Brain microvascular endothelial cell (primary cell): ENCODE measurements around the gene GPR160.

Source experiments
- DNase-seq: peaks from one replicate; pipeline ENCODE4 v3.0.0-alpha.2; 2020
- H3K27ac ChIP-seq: fragments of 250-450 bp; sonication (Bioruptor Pico); 2 replicates; pipeline ENCODE4 v1.5.1; 2020; ENCODE audit warnings: mild to moderate bottlenecking, moderate library complexity
- H3K27me3 ChIP-seq: fragments of 250-450 bp; sonication (Bioruptor Pico); replicated peaks from 2 replicates; pipeline ENCODE4 v1.5.1; 2020; ENCODE audit warnings: mild to moderate bottlenecking
- H3K36me3 ChIP-seq: fragments of 250-450 bp; sonication (Bioruptor Pico); replicated peaks from 2 replicates; pipeline ENCODE4 v1.5.1; 2020; ENCODE audit warnings: mild to moderate bottlenecking
- H3K4me3 ChIP-seq: 2 replicates; pipeline ENCODE4 v1.5.1; 2011; ENCODE audit warnings: low read depth, mild to moderate bottlenecking, control low read depth, low read length, moderate library complexity
- in situ Hi-C: cut with HindIII; loops from 2 replicates; pipeline ENCODE4 v1.10.0; 2017; ENCODE audit warnings: low sequenced_read_pairs, low pct_ligation_motif_present
- TF ChIP-seq, protein P1 (sequence below): IDR thresholded peaks from 2 replicates; pipeline ENCODE4 v1.5.1; 2011; ENCODE audit warnings: low read depth, mild to moderate bottlenecking, moderate library complexity, low read length, control low read depth, inconsistent platforms; ENCODE audit errors: missing control alignments

GPR160 gene

DNA sequence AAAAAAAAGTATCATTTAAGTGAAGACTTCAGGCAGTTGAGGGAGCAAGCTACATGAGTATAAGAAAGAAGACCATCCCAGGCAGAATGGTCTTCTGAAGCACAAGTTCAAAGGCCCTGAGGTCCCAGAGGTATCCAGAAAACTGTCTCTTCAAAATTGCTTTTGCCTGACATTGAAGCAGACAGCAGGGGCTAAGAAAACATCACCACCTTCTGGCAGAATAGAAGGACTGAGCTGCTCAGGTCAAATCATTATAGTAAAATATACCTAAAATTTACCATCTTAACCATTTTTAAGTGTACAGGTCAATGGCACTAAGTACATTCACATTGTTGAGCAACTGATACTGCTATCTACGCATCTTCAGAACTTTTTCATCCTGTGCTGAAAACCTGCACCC lies 16.4 kb downstream of the GPR160 start:
- Histone ChIP-seq H3K27ac (no peak overlapping the region), H3K4me3 (no peak overlapping the region), H3K27me3 (no peaks in the 10 kb centered on the region), H3K36me3 (no peaks in the 10 kb centered on the region)
- in situ Hi-C loops = no loop called here
- no peak for DNase-seq
- TF ChIP-seq, protein P1, sequence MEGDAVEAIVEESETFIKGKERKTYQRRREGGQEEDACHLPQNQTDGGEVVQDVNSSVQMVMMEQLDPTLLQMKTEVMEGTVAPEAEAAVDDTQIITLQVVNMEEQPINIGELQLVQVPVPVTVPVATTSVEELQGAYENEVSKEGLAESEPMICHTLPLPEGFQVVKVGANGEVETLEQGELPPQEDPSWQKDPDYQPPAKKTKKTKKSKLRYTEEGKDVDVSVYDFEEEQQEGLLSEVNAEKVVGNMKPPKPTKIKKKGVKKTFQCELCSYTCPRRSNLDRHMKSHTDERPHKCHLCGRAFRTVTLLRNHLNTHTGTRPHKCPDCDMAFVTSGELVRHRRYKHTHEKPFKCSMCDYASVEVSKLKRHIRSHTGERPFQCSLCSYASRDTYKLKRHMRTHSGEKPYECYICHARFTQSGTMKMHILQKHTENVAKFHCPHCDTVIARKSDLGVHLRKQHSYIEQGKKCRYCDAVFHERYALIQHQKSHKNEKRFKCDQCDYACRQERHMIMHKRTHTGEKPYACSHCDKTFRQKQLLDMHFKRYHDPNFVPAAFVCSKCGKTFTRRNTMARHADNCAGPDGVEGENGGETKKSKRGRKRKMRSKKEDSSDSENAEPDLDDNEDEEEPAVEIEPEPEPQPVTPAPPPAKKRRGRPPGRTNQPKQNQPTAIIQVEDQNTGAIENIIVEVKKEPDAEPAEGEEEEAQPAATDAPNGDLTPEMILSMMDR = peak; percentile 44

DNA sequence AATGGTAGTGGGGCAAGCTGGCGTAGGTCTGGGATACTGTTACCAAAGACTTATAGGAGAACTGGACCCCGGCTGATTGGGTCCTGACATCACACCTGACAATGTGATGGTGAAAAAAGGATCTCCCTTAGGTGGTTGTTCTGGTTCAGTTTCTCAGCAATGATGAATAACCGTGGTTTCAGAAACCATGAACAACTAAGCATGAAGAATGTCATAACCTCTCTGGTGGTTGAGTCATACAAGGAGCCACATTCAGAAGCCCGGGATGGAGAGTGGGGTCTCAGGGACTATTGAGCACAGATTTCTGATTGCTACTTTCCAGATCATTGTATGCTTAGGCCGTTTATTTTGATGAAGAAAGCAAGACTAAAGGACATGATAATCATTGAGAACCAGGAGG lies 17.4 kb downstream of the GPR160 start:
- peak; percentile 23 for DNase-seq
- no peaks in the 10 kb centered on the region for H3K36me3 ChIP-seq
- TF ChIP-seq, protein P1 = no peak
- H3K27me3 ChIP-seq = no peaks in the 10 kb centered on the region
- in situ Hi-C loops = no loop called here
- H3K4me3 ChIP-seq = no peak overlapping the region
- no peak overlapping the region for H3K27ac ChIP-seq

DNA sequence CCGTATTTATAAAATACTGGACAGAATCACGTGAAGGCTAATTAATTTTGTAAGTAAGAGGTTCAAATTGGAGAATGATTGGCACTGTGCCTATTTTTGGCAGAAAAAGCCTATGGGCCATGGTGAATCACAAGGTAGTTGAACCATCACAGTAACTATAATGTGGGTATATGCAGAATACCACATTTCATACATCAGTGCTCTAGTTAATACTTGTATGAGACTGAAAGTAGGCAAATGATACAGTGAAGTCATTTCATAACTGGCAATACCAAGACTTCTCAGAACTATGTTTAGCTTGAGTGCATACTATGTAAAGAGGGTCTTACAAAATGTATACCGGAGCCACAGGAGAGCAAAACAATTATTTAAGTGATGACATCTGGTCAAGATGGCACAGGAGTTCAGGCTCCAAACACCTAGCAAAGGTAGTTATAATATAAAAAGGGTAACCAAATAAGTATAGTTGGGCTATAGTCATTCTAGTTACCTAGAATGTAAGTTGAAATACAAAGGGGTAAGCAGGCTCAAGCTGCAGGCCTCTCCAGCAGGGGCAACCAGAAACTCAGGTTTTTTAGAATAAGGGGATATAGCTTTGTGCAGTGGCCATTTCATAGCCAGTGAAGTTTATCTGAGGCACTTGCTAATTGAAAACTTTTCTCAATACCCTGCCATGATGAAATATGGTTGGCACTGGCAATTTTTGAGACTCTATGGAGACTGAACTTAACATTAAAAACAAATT lies 19.1 kb downstream of the GPR160 start:
- no peak overlapping the region for H3K4me3 ChIP-seq
- H3K27ac ChIP-seq = no peak overlapping the region
- no peaks in the 10 kb centered on the region for H3K36me3 ChIP-seq
- DNase-seq = no peak
- in situ Hi-C loops = no loop called here
- no peaks in the 10 kb centered on the region for H3K27me3 ChIP-seq
- TF ChIP-seq, protein P1 = no peak

- no peaks in the 10 kb centered on the region for H3K27me3 ChIP-seq
- no peaks in the 10 kb centered on the region for H3K36me3 ChIP-seq
- in situ Hi-C loops = no loop called here
- TF ChIP-seq, protein P1 = no peak
- no peak overlapping the region for H3K27ac ChIP-seq
- no peak for DNase-seq
- H3K4me3 ChIP-seq = no peak overlapping the region
Measured at GRCh38 chr3:170057550-170057949, 19.8 kb downstream of the GPR160 start.

DNA sequence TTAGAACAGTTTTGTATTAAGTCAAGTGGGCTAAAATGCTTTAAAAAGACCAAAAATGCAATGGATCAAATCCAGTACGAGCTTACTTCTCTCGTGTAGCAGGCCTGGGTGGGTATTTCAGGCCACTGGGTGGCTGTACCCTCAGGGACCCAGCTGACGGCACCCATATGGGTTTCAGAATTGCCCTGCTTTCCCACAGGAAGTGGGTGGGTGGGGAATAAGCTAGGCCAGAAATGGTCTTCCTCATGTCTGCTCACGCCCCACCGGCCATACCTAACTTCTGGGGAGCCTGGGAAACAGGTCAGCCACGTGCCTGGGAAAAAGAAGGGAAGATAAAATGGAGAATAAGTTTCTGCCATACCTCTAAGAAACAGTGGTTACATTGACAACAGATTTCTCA lies 20.3 kb downstream of the GPR160 start:
- in situ Hi-C loops = no loop called here
- H3K27me3 ChIP-seq = no peaks in the 10 kb centered on the region
- no peak overlapping the region for H3K4me3 ChIP-seq
- TF ChIP-seq, protein P1 = no peak
- no peak overlapping the region for H3K27ac ChIP-seq
- no peak for DNase-seq
- no peaks in the 10 kb centered on the region for H3K36me3 ChIP-seq

- DNase-seq = no peak
- Histone ChIP-seq H3K27ac (no peak overlapping the region), H3K36me3 (no peaks in the 10 kb centered on the region), H3K27me3 (no peaks in the 10 kb centered on the region), H3K4me3 (no peak overlapping the region)
- TF ChIP-seq, protein P1 = no peak
- in situ Hi-C loops = no loop called here
Measured at GRCh38 chr3:170059447-170059846, 21.7 kb downstream of the GPR160 start.
